Measurements from ENCODE around the gene TYR.
"Not testable (repeated sequence)": the region's sequence is repeated elsewhere in the genome, so short reads cannot be mapped to it uniquely, and the experiment has no call there.

GRCh38 chr11:89310607-89311006, 132.9 kb downstream of the TYR start:
- not testable (repeated sequence) for TF ChIP-seq CTCF (conservative IDR thresholded peaks at IDR 0.05; ENCODE audit: low read length); EZH2phosphoT487 (IDR thresholded peaks at IDR 0.05; ENCODE audit: borderline replicate concordance, low read depth, low read length)

Measured in OCI-LY7 (cell line).